GM10248 (cell line): ENCODE data around the gene PI4KB.

Source experiments
- CTCF ChIA-PET: fragments of 300-600 bp; sonication (Branson Sonifier 250); formaldehyde crosslinking; extraction: SDS; loops from one replicate; lab custom pipeline; 2021; ENCODE audit warnings: antibody characterized with exemption; lab: Yijun Ruan, JAX
- POLR2A ChIA-PET: fragments of 350-650 bp; sonication (Branson Sonifier 250); formaldehyde crosslinking; extraction: SDS; loops from one replicate; lab custom pipeline; 2020; ENCODE audit warnings: antibody characterized with exemption; lab: Yijun Ruan, JAX
- DNase-seq: peaks from one replicate; pipeline ENCODE4 v3.0.0; 2012; ENCODE audit errors: extremely low spot score
- TF ChIP-seq, protein P1 (sequence below): IDR thresholded peaks from 2 replicates; pipeline ENCODE4 v1.5.1; 2012; ENCODE audit warnings: mild to moderate bottlenecking, low read depth; ENCODE audit errors: extremely low read depth, missing control alignments, control extremely low read depth

The PI4KB gene

DNA sequence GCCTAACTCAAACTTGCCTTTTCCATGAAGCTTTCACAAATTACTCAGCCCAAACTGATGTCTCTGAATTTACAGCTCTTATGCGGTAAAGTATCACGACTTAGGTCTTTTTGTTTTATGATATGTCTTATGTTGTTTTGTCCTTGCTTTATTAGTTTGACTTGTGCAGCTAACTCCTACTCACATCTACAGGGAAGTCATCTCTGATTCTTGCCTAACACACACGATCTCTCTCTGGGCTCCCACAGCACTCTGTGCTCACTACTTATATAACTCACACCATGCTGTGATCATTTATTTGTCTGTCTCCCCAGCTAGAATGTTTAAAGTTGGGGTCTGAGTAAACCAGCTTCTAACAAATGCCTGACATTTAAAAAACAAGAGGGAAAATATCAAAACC lies 9.3 kb upstream of the PI4KB start:
- ChIA-PET POLR2A (no interaction called here), CTCF (interaction anchor here (1.2 to 7.0 kb wide), 4 partner anchors 9 to 76 kb away, joined by 3 to 173 read pairs (median 44); partner anchors contain the start of gene PI4KB)
- TF ChIP-seq, protein P1, sequence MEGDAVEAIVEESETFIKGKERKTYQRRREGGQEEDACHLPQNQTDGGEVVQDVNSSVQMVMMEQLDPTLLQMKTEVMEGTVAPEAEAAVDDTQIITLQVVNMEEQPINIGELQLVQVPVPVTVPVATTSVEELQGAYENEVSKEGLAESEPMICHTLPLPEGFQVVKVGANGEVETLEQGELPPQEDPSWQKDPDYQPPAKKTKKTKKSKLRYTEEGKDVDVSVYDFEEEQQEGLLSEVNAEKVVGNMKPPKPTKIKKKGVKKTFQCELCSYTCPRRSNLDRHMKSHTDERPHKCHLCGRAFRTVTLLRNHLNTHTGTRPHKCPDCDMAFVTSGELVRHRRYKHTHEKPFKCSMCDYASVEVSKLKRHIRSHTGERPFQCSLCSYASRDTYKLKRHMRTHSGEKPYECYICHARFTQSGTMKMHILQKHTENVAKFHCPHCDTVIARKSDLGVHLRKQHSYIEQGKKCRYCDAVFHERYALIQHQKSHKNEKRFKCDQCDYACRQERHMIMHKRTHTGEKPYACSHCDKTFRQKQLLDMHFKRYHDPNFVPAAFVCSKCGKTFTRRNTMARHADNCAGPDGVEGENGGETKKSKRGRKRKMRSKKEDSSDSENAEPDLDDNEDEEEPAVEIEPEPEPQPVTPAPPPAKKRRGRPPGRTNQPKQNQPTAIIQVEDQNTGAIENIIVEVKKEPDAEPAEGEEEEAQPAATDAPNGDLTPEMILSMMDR: no peak
- DNase-seq: no peak

DNA sequence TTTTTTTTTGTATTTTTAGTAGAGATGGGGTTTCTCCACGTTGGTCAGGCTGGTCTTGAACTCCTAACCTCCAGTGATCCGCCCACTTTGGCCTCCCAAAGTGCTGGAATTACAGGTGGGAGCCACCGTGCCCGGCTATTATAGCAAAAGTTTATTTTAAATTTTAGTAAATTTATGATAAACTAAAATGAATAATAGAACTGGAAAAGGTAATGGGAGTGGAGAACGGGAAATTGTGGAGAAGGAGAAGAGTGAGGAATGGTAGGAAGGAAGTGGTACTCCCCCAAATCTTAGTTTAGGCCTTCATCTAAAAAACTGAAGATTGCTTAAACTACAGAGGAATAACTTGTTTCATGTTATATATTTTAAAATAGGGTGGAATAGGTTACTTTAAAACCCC lies 7.6 kb upstream of the PI4KB start:
- POLR2A ChIA-PET: no interaction called here
- TF ChIP-seq, protein P1: no peak
- no peak for DNase-seq
- CTCF ChIA-PET: no interaction called here

DNA sequence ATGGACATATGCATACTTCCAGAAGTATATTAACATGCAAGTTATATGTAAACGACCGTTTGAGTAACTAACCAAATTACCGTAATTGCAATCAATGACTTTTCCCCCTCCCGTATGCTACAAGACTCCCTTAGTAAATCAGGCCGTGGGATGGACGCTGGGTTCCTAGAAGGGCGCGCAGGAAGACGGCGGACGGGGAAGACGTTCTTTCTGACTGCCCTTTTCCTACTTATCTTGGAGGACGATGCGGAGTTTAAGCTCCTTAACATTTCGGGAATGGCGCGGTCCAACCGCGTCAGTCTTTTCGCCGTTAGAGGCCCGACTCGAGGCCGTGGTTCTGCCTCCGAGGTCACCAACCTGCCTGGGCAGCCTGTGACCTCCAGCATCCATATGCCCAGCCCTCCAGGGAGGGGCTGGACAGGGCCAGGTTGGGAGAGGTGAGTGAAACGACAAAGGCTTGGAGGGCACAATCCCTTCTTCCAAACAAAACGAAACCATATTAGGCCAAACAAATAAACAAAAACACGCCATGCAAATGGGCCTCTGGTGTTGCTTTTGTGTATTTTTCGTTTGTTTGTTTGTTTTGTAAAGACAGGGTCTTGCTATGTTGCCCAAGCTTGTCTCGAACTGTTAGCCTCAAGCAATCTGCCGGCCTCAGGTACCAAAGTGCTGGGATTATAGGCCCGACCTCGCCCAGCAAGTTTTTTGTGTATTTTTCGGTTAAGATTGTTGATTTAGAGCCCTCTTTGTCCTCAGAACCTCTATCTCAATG lies 873 bp upstream of the PI4KB start:
- ChIA-PET CTCF (interaction anchor here (0.7 to 13.4 kb wide), 6 partner anchors 11 to 72 kb away, joined by 3 to 173 read pairs (median 6); no protein-coding TSS in a partner anchor), POLR2A (interaction anchor here (1.2 to 2.0 kb wide), 7 partner anchors 10 to 47 kb away, joined by 4 to 24 read pairs (median 5); partner anchors contain the start of gene ZNF687)
- DNase-seq: no peak
- TF ChIP-seq, protein P1: no peak

DNA sequence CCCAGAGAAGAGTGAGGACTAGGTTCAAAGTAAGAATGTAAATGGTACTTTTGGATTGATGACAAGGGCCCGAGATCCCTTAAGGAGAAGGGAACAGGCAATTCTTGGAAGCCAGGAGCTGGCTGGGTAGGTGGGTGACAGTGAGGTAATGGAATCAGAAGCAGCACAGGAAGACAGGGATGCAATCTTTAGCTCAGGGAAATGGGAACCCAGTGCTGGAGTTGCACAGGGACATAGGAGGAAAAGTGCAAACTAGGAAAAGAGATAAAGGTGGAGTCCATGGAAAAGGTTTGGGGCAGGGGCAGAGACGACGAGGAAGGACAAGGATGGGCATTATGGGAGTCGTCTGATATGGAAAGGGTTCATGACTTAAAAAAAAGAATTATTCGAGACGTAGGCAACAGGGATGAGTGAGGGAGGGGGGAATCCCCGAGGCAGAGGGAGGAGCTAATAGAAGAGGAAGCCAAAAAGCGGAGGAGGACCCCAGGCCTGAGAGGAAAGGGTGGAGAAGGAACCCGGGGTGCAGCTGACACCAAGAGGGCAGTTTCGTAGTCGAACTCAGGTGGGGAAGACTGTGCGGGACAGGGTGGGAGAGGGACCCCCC lies 495 bp downstream of the PI4KB start:
- peak; percentile 88 for DNase-seq
- CTCF ChIA-PET: interaction anchor here (0.9 to 13.4 kb wide), 11 partner anchors 13 to 256 kb away, joined by 3 to 173 read pairs (median 4); partner anchors contain the start of gene GABPB2
- POLR2A ChIA-PET: interaction anchor here (0.7 to 2.0 kb wide), 8 partner anchors 9 to 1477 kb away, joined by 3 to 24 read pairs (median 5); partner anchors contain the start of gene ZNF687
- TF ChIP-seq, protein P1: no peak

DNA sequence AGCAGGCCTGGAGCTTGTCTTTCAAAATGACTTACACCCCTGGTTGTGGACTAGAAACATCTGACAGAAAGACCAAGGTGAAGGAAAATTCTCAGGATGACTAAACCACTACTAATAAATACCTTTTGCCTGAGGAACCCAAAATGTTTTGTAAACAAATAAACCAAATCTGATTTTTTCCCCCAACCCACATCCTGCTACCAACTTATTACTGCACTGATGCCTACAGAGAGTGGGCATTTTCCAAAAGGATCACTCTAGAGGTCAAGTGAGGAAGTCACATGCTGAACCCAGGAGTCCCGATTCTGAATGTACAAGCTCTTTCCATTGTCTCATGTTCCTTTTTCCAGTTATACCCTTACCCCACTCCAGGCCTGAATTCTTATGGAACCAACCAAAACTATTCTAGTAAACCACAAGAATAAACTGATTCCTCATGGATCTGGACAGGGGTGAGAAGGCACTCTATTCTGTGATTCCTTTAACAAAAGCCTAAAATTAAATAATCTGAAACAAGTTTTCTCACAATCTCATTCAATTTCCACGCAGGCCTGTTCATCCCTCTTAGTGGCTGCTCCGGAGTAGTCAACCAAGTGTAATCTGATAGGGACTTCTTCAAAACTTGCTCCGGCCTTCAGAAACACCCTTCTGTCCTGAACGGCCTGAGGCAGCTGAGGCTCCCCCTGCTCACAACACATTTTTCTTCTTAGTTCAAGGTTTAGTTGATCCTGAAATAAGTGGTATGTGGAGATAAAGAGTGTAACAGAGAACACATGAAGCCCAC lies 1.4 kb downstream of the PI4KB start:
- no peak for DNase-seq
- POLR2A ChIA-PET: interaction anchor here (0.7 to 2.0 kb wide), 2 partner anchors 8 to 122 kb away, joined by 3 to 24 read pairs; no protein-coding TSS in a partner anchor
- TF ChIP-seq, protein P1: no peak
- CTCF ChIA-PET: interaction anchor here (0.8 to 13.4 kb wide), 8 partner anchors 13 to 226 kb away, joined by 3 to 173 read pairs (median 4); no protein-coding TSS in a partner anchor
